GM23338 (cell line): ENCODE measurements around the gene EXOC4. TPM values are rescaled to one million over a fixed set of nuclear protein-coding genes. Genes with fewer than 3 reads are reported as not detected.

Experiments
- ATAC-seq: fragments of 200-7000 bp; cut with Tn5 transposase; 3 replicates; pipeline ENCODE4 v1.9.1; 2020
- DNase-seq: peaks from one replicate; pipeline ENCODE4 v3.0.0-alpha.2; 2015; ENCODE audit warnings: low spot score
- H2AFZ ChIP-seq: fragments of 200-600 bp; sonication (generic); 2 replicates; pipeline ENCODE4 v1.8.0; 2016; ENCODE audit warnings: antibody characterized with exemption, mild to moderate bottlenecking, moderate library complexity
- H3F3A ChIP-seq: fragments of 200-600 bp; sonication (generic); replicated peaks from 2 replicates; pipeline ENCODE4 v1.8.0; 2017; ENCODE audit warnings: antibody characterized with exemption, mixed run types, low read depth
- H3K27ac ChIP-seq: fragments of 200-600 bp; sonication (generic); 2 replicates; pipeline ENCODE4 v1.6.1; 2016; ENCODE audit warnings: low read depth
- H3K27me3 ChIP-seq: fragments of 200-600 bp; sonication (generic); 2 replicates; pipeline ENCODE4 v1.8.0; 2016; ENCODE audit warnings: mild to moderate bottlenecking, mixed run types, moderate library complexity; ENCODE audit not compliant: insufficient read depth
- H3K36me3 ChIP-seq: fragments of 200-600 bp; sonication (generic); 2 replicates; pipeline ENCODE4 v1.8.0; 2016; ENCODE audit warnings: mild to moderate bottlenecking; ENCODE audit not compliant: insufficient read depth
- H3K4me1 ChIP-seq: fragments of 200-600 bp; sonication (generic); 2 replicates; pipeline ENCODE4 v1.8.0; 2016; ENCODE audit warnings: mild to moderate bottlenecking, moderate library complexity; ENCODE audit not compliant: insufficient read depth
- H3K4me2 ChIP-seq: fragments of 200-600 bp; sonication (generic); 2 replicates; pipeline ENCODE4 v1.7.1; 2017; ENCODE audit warnings: mixed run types
- H3K4me3 ChIP-seq: fragments of 200-600 bp; sonication (generic); 2 replicates; pipeline ENCODE4 v1.6.1; 2016; ENCODE audit warnings: mixed run types
- H3K79me2 ChIP-seq: fragments of 200-600 bp; sonication (generic); replicated peaks from 2 replicates; pipeline ENCODE4 v1.8.0; 2017; ENCODE audit warnings: mild to moderate bottlenecking; ENCODE audit not compliant: insufficient read depth
- H3K9me2 ChIP-seq: fragments of 200-600 bp; sonication (generic); 2 replicates; pipeline ENCODE4 v1.8.0; 2017; ENCODE audit not compliant: insufficient read depth
- H4K20me1 ChIP-seq: fragments of 200-600 bp; sonication (generic); replicated peaks from 2 replicates; pipeline ENCODE4 v1.8.0; 2017; ENCODE audit warnings: mild to moderate bottlenecking; ENCODE audit not compliant: insufficient read depth
- H3K27ac Mint-ChIP-seq: 2 replicates; pipeline ENCODE4 v1.8.0; 2020; ENCODE audit warnings: inconsistent platforms, mild to moderate bottlenecking, moderate library complexity, mixed read lengths
- H3K27me3 Mint-ChIP-seq: 3 replicates; pipeline ENCODE4 v1.8.0; 2022; ENCODE audit warnings: low read depth, mild to moderate bottlenecking, moderate library complexity, mixed read lengths, inconsistent platforms; ENCODE audit not compliant: insufficient read depth, poor library complexity
- H3K36me3 Mint-ChIP-seq: 3 replicates; pipeline ENCODE4 v1.8.0; 2021; ENCODE audit warnings: low read depth, mild to moderate bottlenecking, inconsistent platforms, moderate library complexity, mixed read lengths
- H3K4me1 Mint-ChIP-seq: 3 replicates; pipeline ENCODE4 v1.8.0; 2020; ENCODE audit warnings: mild to moderate bottlenecking, inconsistent platforms, mixed read lengths
- H3K4me3 Mint-ChIP-seq: 3 replicates; pipeline ENCODE4 v1.8.0; 2021; ENCODE audit warnings: moderate library complexity, mild to moderate bottlenecking, inconsistent platforms, mixed read lengths
- H3K9me3 Mint-ChIP-seq: 3 replicates; pipeline ENCODE4 v1.8.0; 2020; ENCODE audit warnings: moderate library complexity, mild to moderate bottlenecking, inconsistent platforms, mixed read lengths
- ZNF114 ChIP-seq: fragments of 250-450 bp; sonication (Bioruptor Pico); IDR thresholded peaks from 2 replicates; pipeline ENCODE4 v1.5.0; 2020; ENCODE audit warnings: mild to moderate bottlenecking, moderate library complexity
- ZNF331 ChIP-seq: fragments of 250-450 bp; sonication (Bioruptor Pico); IDR thresholded peaks from 2 replicates; pipeline ENCODE4 v1.5.0; 2020; ENCODE audit warnings: low read depth, mild to moderate bottlenecking, moderate library complexity
- polyA plus RNA-seq: library from polyadenylated mRNA; unstranded; fragments of >200 nt; fragmentation: Nextera tagmentation; extraction: Ambion mirVana; gene quantifications from 2 replicates; pipeline ENCODE4 v1.2.1, GENCODE V29; 2016
- total RNA-seq: library from RNA; depleted of rRNA; stranded (reverse); fragments of >200 nt; shearing (Covaris generic); gene quantifications from 2 replicates; pipeline ENCODE4 v1.2.3, GENCODE V29; 2014
- TF ChIP-seq, protein P1 (sequence below): fragments of 250-450 bp; sonication (Bioruptor Pico); IDR thresholded peaks from 2 replicates; pipeline ENCODE4 v1.5.0; 2020; ENCODE audit warnings: mild to moderate bottlenecking, moderate library complexity
- TF ChIP-seq, protein P2 (sequence below): IDR thresholded peaks from one replicate; pipeline ENCODE4 v1.6.1; 2018; ENCODE audit warnings: antibody characterized with exemption; ENCODE audit not compliant: unreplicated experiment
- TF ChIP-seq, protein P3 (sequence below): IDR thresholded peaks from 2 replicates; pipeline ENCODE4 v1.6.1; 2016; ENCODE audit warnings: antibody characterized with exemption
- TF ChIP-seq, protein P4 (sequence below), 2 experiments: fragments of 200-600 bp in 1 of 2; sonication (generic) in 1 of 2; conservative IDR thresholded peaks; 2 replicates each; pipeline versions ENCODE4 v1.5.1 to v1.6.1; 2016 to 2017; ENCODE audit warnings: antibody characterized with exemption in 2 of 2, low read depth in 2 of 2, mild to moderate bottlenecking in 2 of 2, moderate library complexity in 1 of 2

The EXOC4 gene
- total and polyA plus RNA-seq, 2 experiments from 2014 or later, result 37.5 to 52.7 TPM

DNA sequence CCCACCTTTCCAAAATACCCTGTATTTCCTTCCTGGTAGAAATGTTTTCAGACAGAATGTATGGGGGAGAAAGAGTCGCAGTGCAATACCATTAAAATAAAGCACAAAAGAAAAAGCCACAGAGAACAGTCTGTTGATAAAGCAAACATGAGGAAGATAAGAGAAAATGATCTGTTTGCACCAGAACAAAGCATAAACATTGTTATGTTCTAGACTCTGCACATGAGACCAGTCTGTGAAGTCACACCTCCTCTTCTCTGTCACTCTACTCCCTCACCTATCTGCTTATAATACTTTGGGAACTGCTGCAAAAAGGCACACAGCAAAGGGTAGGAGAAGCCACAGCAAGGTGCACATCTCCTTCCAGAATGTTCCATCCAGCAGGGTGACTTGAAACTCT is 807.0 kb downstream of the EXOC4 start (continued):
- TF ChIP-seq, protein P1, sequence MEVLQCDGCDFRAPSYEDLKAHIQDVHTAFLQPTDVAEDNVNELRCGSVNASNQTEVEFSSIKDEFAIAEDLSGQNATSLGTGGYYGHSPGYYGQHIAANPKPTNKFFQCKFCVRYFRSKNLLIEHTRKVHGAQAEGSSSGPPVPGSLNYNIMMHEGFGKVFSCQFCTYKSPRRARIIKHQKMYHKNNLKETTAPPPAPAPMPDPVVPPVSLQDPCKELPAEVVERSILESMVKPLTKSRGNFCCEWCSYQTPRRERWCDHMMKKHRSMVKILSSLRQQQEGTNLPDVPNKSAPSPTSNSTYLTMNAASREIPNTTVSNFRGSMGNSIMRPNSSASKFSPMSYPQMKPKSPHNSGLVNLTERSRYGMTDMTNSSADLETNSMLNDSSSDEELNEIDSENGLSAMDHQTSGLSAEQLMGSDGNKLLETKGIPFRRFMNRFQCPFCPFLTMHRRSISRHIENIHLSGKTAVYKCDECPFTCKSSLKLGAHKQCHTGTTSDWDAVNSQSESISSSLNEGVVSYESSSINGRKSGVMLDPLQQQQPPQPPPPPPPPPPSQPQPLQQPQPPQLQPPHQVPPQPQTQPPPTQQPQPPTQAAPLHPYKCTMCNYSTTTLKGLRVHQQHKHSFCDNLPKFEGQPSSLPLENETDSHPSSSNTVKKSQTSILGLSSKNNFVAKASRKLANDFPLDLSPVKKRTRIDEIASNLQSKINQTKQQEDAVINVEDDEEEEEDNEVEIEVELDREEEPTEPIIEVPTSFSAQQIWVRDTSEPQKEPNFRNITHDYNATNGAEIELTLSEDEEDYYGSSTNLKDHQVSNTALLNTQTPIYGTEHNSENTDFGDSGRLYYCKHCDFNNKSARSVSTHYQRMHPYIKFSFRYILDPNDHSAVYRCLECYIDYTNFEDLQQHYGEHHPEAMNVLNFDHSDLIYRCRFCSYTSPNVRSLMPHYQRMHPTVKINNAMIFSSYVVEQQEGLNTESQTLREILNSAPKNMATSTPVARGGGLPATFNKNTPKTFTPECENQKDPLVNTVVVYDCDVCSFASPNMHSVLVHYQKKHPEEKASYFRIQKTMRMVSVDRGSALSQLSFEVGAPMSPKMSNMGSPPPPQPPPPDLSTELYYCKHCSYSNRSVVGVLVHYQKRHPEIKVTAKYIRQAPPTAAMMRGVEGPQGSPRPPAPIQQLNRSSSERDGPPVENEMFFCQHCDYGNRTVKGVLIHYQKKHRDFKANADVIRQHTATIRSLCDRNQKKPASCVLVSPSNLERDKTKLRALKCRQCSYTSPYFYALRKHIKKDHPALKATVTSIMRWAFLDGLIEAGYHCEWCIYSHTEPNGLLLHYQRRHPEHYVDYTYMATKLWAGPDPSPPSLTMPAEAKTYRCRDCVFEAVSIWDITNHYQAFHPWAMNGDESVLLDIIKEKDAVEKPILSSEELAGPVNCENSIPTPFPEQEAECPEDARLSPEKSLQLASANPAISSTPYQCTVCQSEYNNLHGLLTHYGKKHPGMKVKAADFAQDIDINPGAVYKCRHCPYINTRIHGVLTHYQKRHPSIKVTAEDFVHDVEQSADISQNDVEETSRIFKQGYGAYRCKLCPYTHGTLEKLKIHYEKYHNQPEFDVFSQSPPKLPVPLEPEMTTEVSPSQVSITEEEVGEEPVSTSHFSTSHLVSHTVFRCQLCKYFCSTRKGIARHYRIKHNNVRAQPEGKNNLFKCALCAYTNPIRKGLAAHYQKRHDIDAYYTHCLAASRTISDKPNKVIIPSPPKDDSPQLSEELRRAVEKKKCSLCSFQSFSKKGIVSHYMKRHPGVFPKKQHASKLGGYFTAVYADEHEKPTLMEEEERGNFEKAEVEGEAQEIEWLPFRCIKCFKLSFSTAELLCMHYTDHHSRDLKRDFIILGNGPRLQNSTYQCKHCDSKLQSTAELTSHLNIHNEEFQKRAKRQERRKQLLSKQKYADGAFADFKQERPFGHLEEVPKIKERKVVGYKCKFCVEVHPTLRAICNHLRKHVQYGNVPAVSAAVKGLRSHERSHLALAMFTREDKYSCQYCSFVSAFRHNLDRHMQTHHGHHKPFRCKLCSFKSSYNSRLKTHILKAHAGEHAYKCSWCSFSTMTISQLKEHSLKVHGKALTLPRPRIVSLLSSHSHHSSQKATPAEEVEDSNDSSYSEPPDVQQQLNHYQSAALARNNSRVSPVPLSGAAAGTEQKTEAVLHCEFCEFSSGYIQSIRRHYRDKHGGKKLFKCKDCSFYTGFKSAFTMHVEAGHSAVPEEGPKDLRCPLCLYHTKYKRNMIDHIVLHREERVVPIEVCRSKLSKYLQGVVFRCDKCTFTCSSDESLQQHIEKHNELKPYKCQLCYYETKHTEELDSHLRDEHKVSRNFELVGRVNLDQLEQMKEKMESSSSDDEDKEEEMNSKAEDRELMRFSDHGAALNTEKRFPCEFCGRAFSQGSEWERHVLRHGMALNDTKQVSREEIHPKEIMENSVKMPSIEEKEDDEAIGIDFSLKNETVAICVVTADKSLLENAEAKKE (CRISPR knock-in tag), result no peak
- TF ChIP-seq, protein P2, sequence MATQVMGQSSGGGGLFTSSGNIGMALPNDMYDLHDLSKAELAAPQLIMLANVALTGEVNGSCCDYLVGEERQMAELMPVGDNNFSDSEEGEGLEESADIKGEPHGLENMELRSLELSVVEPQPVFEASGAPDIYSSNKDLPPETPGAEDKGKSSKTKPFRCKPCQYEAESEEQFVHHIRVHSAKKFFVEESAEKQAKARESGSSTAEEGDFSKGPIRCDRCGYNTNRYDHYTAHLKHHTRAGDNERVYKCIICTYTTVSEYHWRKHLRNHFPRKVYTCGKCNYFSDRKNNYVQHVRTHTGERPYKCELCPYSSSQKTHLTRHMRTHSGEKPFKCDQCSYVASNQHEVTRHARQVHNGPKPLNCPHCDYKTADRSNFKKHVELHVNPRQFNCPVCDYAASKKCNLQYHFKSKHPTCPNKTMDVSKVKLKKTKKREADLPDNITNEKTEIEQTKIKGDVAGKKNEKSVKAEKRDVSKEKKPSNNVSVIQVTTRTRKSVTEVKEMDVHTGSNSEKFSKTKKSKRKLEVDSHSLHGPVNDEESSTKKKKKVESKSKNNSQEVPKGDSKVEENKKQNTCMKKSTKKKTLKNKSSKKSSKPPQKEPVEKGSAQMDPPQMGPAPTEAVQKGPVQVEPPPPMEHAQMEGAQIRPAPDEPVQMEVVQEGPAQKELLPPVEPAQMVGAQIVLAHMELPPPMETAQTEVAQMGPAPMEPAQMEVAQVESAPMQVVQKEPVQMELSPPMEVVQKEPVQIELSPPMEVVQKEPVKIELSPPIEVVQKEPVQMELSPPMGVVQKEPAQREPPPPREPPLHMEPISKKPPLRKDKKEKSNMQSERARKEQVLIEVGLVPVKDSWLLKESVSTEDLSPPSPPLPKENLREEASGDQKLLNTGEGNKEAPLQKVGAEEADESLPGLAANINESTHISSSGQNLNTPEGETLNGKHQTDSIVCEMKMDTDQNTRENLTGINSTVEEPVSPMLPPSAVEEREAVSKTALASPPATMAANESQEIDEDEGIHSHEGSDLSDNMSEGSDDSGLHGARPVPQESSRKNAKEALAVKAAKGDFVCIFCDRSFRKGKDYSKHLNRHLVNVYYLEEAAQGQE, result no peak
- TF ChIP-seq, protein P3, sequence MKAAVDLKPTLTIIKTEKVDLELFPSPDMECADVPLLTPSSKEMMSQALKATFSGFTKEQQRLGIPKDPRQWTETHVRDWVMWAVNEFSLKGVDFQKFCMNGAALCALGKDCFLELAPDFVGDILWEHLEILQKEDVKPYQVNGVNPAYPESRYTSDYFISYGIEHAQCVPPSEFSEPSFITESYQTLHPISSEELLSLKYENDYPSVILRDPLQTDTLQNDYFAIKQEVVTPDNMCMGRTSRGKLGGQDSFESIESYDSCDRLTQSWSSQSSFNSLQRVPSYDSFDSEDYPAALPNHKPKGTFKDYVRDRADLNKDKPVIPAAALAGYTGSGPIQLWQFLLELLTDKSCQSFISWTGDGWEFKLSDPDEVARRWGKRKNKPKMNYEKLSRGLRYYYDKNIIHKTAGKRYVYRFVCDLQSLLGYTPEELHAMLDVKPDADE, result no peak

DNA sequence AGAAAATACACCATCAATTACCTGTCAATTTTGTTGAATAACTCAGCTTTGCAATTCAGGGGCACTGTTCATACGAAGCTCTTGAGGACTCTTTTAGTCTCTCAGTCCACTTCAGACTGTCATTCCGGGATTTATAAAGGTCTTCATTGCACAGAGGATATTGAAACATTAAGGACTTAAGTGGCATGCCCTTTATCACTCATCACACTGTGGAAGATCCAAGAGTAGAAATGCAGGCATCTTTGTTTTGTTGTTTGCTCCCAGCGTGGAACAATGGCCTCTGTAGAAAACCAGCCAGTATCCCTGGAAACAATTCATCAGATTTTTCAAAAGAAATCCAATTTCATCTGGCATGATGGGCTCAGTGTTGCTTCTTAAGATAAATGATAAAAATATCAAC is 808.0 kb downstream of the EXOC4 start:
- H3K4me1 Mint-ChIP-seq, result peaks cover 10% of the 10 kb centered on the region
- Histone ChIP-seq H3K79me2 (no peaks in the 10 kb centered on the region), H3K27ac (no peak overlapping the region), H3K4me2 (no peak overlapping the region), H3K27me3 (no peaks in the 10 kb centered on the region), H2AFZ (no peak overlapping the region), H3K4me1 (no peaks in the 10 kb centered on the region), H3K4me3 (no peak overlapping the region), H4K20me1 (no peaks in the 10 kb centered on the region), H3K36me3 (no peaks in the 10 kb centered on the region), H3F3A (no peaks in the 10 kb centered on the region), H3K9me2 (no peaks in the 10 kb centered on the region)
- H3K27ac Mint-ChIP-seq, result no peak overlapping the region
- ATAC-seq (no peak), DNase-seq (no peak)
- no peaks in the 10 kb centered on the region for H3K9me3 Mint-ChIP-seq
- peaks cover 5% of the 10 kb centered on the region; the same call in 1 of the 3 replicates for H3K36me3 Mint-ChIP-seq
- no peak overlapping the region for H3K4me3 Mint-ChIP-seq
- H3K27me3 Mint-ChIP-seq, result peaks cover 4% of the 10 kb centered on the region
- TF ChIP-seq, protein P3, result no peak
- no peak for TF ChIP-seq ZNF114 (CRISPR knock-in tag)
- no peak for TF ChIP-seq ZNF331 (CRISPR knock-in tag)
- TF ChIP-seq, protein P4, sequence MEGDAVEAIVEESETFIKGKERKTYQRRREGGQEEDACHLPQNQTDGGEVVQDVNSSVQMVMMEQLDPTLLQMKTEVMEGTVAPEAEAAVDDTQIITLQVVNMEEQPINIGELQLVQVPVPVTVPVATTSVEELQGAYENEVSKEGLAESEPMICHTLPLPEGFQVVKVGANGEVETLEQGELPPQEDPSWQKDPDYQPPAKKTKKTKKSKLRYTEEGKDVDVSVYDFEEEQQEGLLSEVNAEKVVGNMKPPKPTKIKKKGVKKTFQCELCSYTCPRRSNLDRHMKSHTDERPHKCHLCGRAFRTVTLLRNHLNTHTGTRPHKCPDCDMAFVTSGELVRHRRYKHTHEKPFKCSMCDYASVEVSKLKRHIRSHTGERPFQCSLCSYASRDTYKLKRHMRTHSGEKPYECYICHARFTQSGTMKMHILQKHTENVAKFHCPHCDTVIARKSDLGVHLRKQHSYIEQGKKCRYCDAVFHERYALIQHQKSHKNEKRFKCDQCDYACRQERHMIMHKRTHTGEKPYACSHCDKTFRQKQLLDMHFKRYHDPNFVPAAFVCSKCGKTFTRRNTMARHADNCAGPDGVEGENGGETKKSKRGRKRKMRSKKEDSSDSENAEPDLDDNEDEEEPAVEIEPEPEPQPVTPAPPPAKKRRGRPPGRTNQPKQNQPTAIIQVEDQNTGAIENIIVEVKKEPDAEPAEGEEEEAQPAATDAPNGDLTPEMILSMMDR (conservative IDR thresholded peaks at IDR 0.05; ENCODE audit: low read depth in 2 of 2), result no peak
- TF ChIP-seq, protein P2, result no peak
